Ectodermal cell (in vitro differentiated cells): ENCODE measurements around the gene PTPRN2.

Experiments
- H3K27ac ChIP-seq: 2 replicates; pipeline ENCODE4 v1.7.0; 2013; ENCODE audit warnings: mild to moderate bottlenecking, low read depth, low read length; ENCODE audit not compliant: insufficient read depth, poor library complexity, severe bottlenecking
- H3K27me3 ChIP-seq: 2 replicates; pipeline ENCODE4 v1.7.0; 2013; ENCODE audit warnings: mild to moderate bottlenecking, low read length; ENCODE audit not compliant: insufficient read depth, control insufficient read depth, poor library complexity, severe bottlenecking
- H3K36me3 ChIP-seq: one replicate; pipeline ENCODE4 v1.7.0; 2013; ENCODE audit warnings: low read length; ENCODE audit not compliant: control insufficient read depth, insufficient read depth
- H3K4me1 ChIP-seq: one replicate; pipeline ENCODE4 v1.7.0; 2013; ENCODE audit warnings: low read length; ENCODE audit not compliant: control insufficient read depth, insufficient read depth
- H3K4me3 ChIP-seq: 2 replicates; pipeline ENCODE4 v1.7.0; 2013; ENCODE audit warnings: low read depth, low read length, control low read depth; ENCODE audit not compliant: insufficient read depth
- H3K9me3 ChIP-seq: 2 replicates; pipeline ENCODE4 v1.7.0; 2013; ENCODE audit warnings: mild to moderate bottlenecking, low read length, moderate library complexity; ENCODE audit not compliant: control insufficient read depth
- WGBS, 2 experiments: methylation state at CpG; one replicate each; pipeline ENCODE4 v1.1.7; 2013; ENCODE audit warnings: missing lambda C conversion rate in 2 of 2; 5-methylcytosine and 5-hydroxymethylcytosine counted together

The PTPRN2 gene

DNA sequence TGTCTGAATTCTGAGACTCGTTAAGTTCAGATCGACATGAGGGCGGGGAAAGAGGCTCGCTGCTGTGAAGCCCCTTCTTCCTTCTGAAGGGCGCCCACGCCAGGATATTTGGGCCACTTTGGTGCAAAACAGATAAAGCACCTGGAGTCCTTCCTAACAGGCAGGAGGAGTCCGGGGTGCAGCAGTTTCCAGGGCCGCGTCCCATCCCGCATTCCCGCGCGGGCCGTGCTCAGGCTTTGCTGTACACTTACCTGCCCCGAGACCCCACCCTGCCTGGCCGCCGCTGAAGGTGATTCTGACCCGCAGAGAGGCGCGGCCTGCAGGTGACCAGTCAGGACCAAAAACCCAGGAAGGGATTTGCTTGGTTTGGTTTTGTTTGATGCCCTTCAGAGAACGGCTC, 454.6 kb downstream of the PTPRN2 start:
- Histone ChIP-seq H3K36me3 (no peaks in the 10 kb centered on the region), H3K4me1 (no peaks in the 10 kb centered on the region), H3K27me3 (no peaks in the 10 kb centered on the region), H3K4me3 (no peak overlapping the region), H3K9me3 (no peaks in the 10 kb centered on the region), H3K27ac (no peak overlapping the region)
- 92% methylated on average over 21 of the region's 21 CpGs for WGBS, 2 experiments

DNA sequence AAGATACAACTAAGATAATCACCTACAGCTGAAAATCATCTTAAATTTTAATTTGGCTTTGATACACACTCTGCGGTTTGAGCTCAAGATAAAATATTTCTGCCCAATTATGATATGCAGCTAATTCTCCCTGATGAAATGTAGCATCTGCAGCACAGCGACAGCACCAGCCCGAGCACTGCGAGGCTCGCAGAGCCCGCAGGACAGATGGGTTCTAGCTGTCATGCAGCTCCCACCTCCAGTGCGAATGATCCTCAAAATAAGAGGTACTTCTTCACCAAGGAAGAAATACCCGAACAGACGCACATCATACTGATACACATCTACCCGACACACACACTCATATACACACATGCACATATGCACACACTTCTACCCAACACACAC, 457.6 kb downstream of the PTPRN2 start:
- Histone ChIP-seq H3K27ac (no peak overlapping the region), H3K27me3 (no peaks in the 10 kb centered on the region), H3K4me1 (no peaks in the 10 kb centered on the region), H3K36me3 (no peaks in the 10 kb centered on the region), H3K9me3 (peaks cover 2% of the 10 kb centered on the region), H3K4me3 (no peak overlapping the region)
- 92% methylated on average over 10 of the region's 10 CpGs for WGBS, 2 experiments

DNA sequence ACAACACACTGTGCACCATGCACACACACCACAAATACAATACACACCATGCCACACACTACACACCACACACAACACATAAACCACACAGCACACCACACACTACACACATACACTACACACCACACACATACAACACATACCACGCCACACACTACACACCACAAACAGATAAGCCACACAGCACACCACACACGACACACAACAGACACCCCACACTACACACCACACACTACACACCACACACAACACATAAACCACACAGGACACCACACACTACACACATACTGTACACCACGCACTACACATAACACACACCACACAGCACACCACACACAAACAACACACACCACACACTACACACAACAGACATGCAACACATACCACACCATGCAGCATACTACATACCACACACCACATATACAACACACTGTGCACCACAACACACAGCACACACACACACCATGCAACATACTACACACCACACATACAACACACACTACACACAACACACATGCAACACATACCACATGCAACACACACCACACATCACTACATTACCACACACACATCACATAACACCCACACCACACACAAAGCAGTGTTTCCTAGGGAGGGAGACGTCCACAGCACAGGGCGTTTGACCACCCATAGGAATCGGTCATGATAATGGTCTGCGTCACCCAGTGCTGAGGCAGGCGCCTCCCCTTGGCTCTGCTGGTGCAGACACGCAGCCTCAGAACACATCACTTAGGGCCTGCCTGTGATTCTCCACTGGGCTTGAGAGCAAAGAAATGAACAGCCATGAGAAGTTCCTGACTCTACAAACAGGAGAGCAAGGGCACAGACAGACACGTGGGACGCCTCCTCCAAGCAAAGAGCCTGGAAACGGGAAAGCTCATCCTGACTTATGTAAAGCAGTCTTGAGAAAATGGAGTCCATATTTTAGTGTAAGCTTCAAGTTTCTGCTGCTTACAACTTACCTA, 458.3 kb downstream of the PTPRN2 start:
- Histone ChIP-seq H3K4me3 (no peak overlapping the region), H3K27ac (no peak overlapping the region), H3K9me3 (peaks cover 3% of the 10 kb centered on the region), H3K27me3 (no peaks in the 10 kb centered on the region), H3K36me3 (no peaks in the 10 kb centered on the region), H3K4me1 (no peaks in the 10 kb centered on the region)
- 81 to 83% methylated on average over 12 of the region's 12 CpGs for WGBS, 2 experiments

DNA sequence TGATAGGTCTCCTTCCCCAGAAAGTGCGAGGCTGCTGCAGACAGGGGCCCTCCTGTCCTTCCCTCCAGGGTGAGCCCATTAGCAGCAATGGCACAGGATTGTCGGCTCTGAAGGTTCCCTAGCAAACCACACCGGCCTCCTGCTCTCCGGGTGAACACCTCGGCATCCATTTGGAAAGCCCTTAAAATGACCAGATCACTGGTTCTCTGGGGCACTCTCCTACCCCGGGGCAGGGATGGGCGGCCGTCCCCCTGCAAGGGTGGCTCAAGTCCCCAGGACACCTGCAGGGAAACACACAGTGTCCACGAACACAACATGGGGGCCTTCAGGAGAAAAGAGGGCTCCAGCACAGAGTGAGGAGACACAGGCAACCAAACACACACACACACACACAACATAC, 459.1 kb downstream of the PTPRN2 start:
- 78 to 81% methylated on average over 9 of the region's 9 CpGs for WGBS, 2 experiments
- peaks cover 3% of the 10 kb centered on the region for H3K9me3 ChIP-seq

DNA sequence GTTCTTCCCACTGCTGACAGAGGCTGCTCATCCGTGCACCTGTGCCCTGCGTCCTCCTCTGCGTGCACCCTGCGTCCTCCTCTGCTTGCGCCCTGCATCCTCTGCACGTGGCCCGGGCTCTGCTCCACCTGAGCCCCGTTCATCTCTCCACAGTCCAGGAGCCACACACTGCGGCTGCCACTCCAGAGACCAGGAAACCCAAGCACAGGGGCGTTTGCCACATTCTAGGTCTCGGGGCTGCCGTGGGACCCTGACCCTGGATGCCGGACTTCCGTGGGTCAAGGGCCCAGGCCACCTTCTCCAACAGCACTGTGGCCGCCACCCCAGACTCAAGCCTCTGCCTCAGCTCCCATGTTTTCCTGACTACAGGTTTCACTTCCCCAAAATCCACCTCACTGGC, 460.4 kb downstream of the PTPRN2 start:
- no peaks in the 10 kb centered on the region for H3K4me1 ChIP-seq
- WGBS, 2 experiments, result 84 to 86% methylated on average over 15 of the region's 15 CpGs
- H3K9me3 ChIP-seq, result peaks cover 6% of the 10 kb centered on the region
- no peaks in the 10 kb centered on the region for H3K36me3 ChIP-seq
- H3K4me3 ChIP-seq, result no peak overlapping the region
- no peak overlapping the region for H3K27ac ChIP-seq
- H3K27me3 ChIP-seq, result no peaks in the 10 kb centered on the region

More for the DNA sequence above, 459.1 kb downstream of the PTPRN2 start:
- Histone ChIP-seq H3K27me3 (no peaks in the 10 kb centered on the region), H3K4me3 (no peak overlapping the region), H3K4me1 (no peaks in the 10 kb centered on the region), H3K27ac (no peak overlapping the region), H3K36me3 (no peaks in the 10 kb centered on the region)

DNA sequence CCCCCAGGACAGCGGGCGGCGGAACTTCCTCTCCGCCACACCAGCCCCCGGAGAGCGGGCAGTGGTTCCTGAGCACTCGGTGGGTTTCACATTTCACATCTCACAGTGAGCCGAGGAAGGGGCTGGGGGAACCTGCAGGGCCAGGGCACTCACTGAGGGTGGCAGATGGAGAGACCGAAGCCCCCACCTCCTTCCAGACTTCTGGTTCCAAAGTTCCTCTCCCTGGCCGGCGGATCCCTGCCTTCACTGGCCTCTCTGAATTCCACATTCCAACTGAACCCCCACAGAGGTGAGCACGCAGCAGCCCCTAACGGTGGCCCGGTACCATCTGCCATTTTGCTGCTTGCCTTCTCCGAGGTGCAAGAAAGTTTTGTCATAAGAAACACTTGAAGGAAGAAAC, 461.0 kb downstream of the PTPRN2 start:
- Histone ChIP-seq H3K27me3 (no peaks in the 10 kb centered on the region), H3K27ac (no peak overlapping the region), H3K4me3 (no peak overlapping the region), H3K4me1 (no peaks in the 10 kb centered on the region), H3K9me3 (peaks cover 6% of the 10 kb centered on the region), H3K36me3 (no peaks in the 10 kb centered on the region)
- WGBS, 2 experiments, result 93 to 94% methylated on average over 15 of the region's 15 CpGs

DNA sequence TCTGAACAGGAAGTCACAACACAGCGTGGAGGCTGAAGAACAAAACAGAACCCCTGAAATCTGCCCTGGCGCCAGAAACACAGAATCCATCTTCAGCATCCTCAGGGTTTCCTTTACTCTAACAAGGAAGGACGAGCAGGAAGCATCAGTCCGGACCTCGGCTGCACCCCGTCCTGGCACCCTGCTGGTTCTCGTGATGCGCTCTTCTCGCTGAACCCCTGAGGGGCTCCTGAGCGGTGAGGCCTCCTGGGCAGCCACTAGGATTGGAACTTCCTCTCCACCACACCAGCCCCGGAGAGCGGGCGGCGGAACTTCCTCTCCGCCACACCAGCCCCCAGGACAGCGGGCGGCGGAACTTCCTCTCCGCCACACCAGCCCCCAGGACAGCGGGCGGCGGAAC, 461.9 kb downstream of the PTPRN2 start:
- Histone ChIP-seq H3K27me3 (no peaks in the 10 kb centered on the region), H3K4me3 (no peak overlapping the region), H3K27ac (no peak overlapping the region), H3K4me1 (no peaks in the 10 kb centered on the region), H3K36me3 (no peaks in the 10 kb centered on the region), H3K9me3 (peaks cover 9% of the 10 kb centered on the region)
- 87 to 90% methylated on average over 11 to 12 of the region's 22 CpGs for WGBS, 2 experiments

DNA sequence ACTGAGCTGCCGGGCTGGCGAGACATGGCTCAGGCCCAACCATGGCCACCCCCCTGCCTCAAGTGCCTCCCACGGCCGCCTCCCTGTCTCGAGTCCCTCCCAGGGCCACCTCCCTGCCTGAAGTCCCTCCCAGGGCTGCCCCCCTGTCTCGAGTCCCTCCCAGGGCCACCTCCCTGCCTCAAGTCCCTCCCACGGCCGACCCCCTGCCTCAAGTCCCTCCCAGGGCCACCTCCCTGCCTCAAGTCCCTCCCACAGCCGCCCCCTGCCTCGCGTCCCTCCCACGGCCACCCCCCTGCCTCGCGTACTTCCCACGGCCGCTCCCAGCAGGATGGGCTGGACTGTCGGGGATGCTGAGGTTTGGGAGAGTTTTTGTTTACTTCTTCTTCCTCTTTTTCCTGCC, 462.5 kb downstream of the PTPRN2 start:
- Histone ChIP-seq H3K27ac (no peak overlapping the region), H3K4me1 (no peaks in the 10 kb centered on the region), H3K27me3 (no peaks in the 10 kb centered on the region), H3K9me3 (peaks cover 13% of the 10 kb centered on the region), H3K4me3 (no peak overlapping the region), H3K36me3 (no peaks in the 10 kb centered on the region)
- WGBS, 2 experiments, result 85 to 90% methylated on average over 17 of the region's 17 CpGs

DNA sequence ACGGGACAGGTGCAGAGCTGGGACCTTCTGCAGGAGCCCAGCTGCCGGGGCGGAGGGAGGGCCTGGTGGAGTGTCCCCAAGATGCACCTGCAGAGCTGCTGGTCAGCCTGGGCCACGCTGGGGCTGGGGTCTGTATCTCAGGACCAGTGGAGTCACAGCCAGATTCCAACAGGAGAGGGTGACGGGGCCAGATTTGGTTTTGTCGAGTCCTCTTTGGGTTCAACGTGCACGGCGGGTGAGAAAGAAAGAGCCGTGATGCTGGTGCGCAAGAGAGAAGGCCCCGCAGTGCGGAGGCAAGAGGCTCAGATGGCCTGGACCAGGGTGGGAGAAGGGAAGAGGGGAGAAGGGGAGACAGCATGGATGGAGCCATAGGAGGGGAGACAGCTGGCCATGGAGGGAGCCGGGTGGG, 462.9 kb downstream of the PTPRN2 start:
- WGBS, 2 experiments, result 83 to 88% methylated on average over 14 of the region's 14 CpGs

DNA sequence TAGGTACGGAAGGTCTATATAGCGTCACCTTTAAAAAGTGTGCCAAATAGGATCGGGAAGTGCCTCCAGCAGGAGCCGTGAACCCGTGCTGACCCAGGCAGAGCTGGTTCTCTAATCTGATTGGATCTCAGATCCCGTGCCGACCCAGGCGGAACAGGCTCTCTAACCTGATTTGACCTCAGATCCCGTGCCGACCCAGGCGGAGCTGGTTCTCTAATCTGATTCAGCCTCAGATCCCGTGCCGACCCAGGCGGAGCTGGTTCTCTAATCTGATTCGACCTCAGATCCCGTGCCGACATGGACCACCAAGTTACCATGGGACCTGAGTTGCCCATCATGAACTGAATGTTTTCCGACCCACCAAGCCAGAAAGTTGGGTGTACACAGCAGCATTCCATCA, 463.9 kb downstream of the PTPRN2 start:
- WGBS, 2 experiments, result 89 to 92% methylated on average over 18 of the region's 18 CpGs
- no peak overlapping the region for H3K4me3 ChIP-seq
- no peaks in the 10 kb centered on the region for H3K4me1 ChIP-seq
- peaks cover 13% of the 10 kb centered on the region for H3K9me3 ChIP-seq
- no peaks in the 10 kb centered on the region for H3K27me3 ChIP-seq
- no peak overlapping the region for H3K27ac ChIP-seq
- H3K36me3 ChIP-seq, result no peaks in the 10 kb centered on the region

More for the DNA sequence above, 462.9 kb downstream of the PTPRN2 start:
- no peak overlapping the region for H3K27ac ChIP-seq
- peaks cover 13% of the 10 kb centered on the region for H3K9me3 ChIP-seq
- H3K4me3 ChIP-seq, result no peak overlapping the region
- H3K27me3 ChIP-seq, result no peaks in the 10 kb centered on the region
- H3K4me1 ChIP-seq, result no peaks in the 10 kb centered on the region
- no peaks in the 10 kb centered on the region for H3K36me3 ChIP-seq
